Measurements from ENCODE around the gene DLGAP4. TPM values are rescaled to one million over a fixed set of nuclear protein-coding genes. Genes with fewer than 3 reads are reported as not detected.
A peak's percentile ranks its signal among the peaks of the same experiment; 100 is the strongest.

DLGAP4 gene
- polyA plus RNA-seq, 1 of the 3 experiments (the other 2 are of a cell fraction): 31.2 TPM

- Histone ChIP-seq H3K9ac (no peak overlapping the region), H2AFZ (ENCODE audit: low read depth) (no peak overlapping the region), H3K4me1 (ENCODE audit: control insufficient read depth in 1 of 2, insufficient read depth in 2 of 2, low read depth in 1 of 2, low read length in 1 of 2) (peaks cover 3 to 27% of the 10 kb centered on the region in 2 experiments; a peak in 3 of 4 replicates), H3K27me3 (ENCODE audit: insufficient read depth) (no peaks in the 10 kb centered on the region), H3K36me3 (replicated peaks in 1 of 2; ENCODE audit: control insufficient read depth in 1 of 2, insufficient read depth in 2 of 2, low read length in 1 of 2) (peaks cover 43 to 49% of the 10 kb centered on the region in 2 experiments), H3F3A (replicated peaks; ENCODE audit: insufficient read depth) (peaks cover 21% of the 10 kb centered on the region), H3K27ac (ENCODE audit: low read depth in 2 of 2, low read length in 1 of 2) (peak overlapping the region in 1 of 2 experiments; percentile 74; a peak in 2 of 4 replicates), H3K4me3 (ENCODE audit: low read depth in 2 of 2, low read length in 1 of 2) (no peak overlapping the region), H4K20me1 (ENCODE audit: insufficient read depth) (peaks cover 42% of the 10 kb centered on the region), H3K79me2 (ENCODE audit: insufficient read depth) (peaks cover 83% of the 10 kb centered on the region), H3K9me2 (no peaks in the 10 kb centered on the region), H3K4me2 (peak overlapping the region; percentile 67; the same call in 1 of the 2 replicates), H3K9me3 (no peaks in the 10 kb centered on the region)
- ChIA-PET POLR2A (no interaction called here), CTCF (no interaction called here)
- DNase-seq: no peak
- no peak for TF ChIP-seq IRF3 (IDR thresholded peaks at IDR 0.05; ENCODE audit: low read depth, low read length)
- TF ChIP-seq POLR2AphosphoS5 (IDR thresholded peaks at IDR 0.05; ENCODE audit: low read depth, low read length): no peak
- no peak for TF ChIP-seq ZBTB33 (IDR thresholded peaks at IDR 0.05; ENCODE audit: borderline replicate concordance, low read depth)
- no peak for TF ChIP-seq RCOR1 (IDR thresholded peaks at IDR 0.05; ENCODE audit: low read length)
- TF ChIP-seq SMC3 (IDR thresholded peaks at IDR 0.05; ENCODE audit: low read depth, low read length): no peak
- no peak for TF ChIP-seq MXI1 (IDR thresholded peaks at IDR 0.05; ENCODE audit: low read depth, low read length)
- no peak for TF ChIP-seq TCF12 (IDR thresholded peaks at IDR 0.05)
- TF ChIP-seq JUND (IDR thresholded peaks at IDR 0.05): no peak
- no peak for TF ChIP-seq FOSL2 (IDR thresholded peaks at IDR 0.05; ENCODE audit: borderline replicate concordance, low read depth)
- no peak for TF ChIP-seq YY1 (IDR thresholded peaks at IDR 0.05; ENCODE audit: low read depth)
- no peak for TF ChIP-seq USF2 (IDR thresholded peaks at IDR 0.05; ENCODE audit: borderline replicate concordance, low read depth, low read length)
- no peak for TF ChIP-seq EP300 (IDR thresholded peaks at IDR 0.05; ENCODE audit: borderline replicate concordance in 1 of 2, low read depth in 1 of 2, low read length in 1 of 2)
- TF ChIP-seq CTCF (IDR thresholded peaks at IDR 0.05): no peak
- TF ChIP-seq NRF1 (IDR thresholded peaks at IDR 0.05; ENCODE audit: low read depth, low read length): no peak
- TF ChIP-seq RAD21 (IDR thresholded peaks at IDR 0.05; ENCODE audit: low read length): no peak
- no peak for TF ChIP-seq NFIC (IDR thresholded peaks at IDR 0.05; ENCODE audit: borderline replicate concordance)
- WGBS (ENCODE audit: low lambda C conversion rate): 97% methylated on average over 26 of the region's 26 CpGs
Measured at GRCh38 chr20:36499211-36499610, 193.1 kb downstream of the DLGAP4 start.

Data from SK-N-SH (cell line).